ENCODE data around the gene CUL7.

Gene CUL7

GRCh38 chr6:43077981-43078511, 24.4 kb upstream of the CUL7 start:
- H3K4me3 ChIP-seq, result no peak overlapping the region
- DNase-seq (ENCODE audit: low spot score), result no peak

DNA sequence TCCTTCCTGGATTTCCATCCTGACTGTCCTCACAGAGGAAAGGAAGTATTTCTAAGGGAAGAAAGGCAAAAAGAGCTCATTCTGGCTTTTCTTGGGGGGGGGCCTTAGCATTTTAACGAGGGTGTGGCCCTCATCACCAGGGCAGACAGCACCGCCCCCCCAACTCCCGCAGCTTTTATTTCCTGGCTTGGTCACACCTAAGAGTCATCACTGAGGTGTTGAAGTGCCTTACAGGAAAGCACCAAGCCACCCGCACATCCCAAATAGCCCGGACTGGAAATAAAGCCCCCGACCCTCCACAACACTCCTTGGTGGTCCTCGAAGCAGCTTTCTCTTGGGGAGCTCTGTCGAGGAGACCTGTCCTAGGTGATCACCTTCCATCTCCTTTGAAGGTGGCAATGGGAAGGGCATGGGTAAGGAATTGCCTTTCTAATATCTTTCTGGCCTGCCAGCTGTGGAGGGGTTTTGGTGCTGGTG, 23.7 kb upstream of the CUL7 start:
- no peak overlapping the region for H3K27ac ChIP-seq
- H3K4me3 ChIP-seq, result peak overlapping the region; percentile 74
- no peak for DNase-seq (ENCODE audit: low spot score)
- TF ChIP-seq, protein P1, sequence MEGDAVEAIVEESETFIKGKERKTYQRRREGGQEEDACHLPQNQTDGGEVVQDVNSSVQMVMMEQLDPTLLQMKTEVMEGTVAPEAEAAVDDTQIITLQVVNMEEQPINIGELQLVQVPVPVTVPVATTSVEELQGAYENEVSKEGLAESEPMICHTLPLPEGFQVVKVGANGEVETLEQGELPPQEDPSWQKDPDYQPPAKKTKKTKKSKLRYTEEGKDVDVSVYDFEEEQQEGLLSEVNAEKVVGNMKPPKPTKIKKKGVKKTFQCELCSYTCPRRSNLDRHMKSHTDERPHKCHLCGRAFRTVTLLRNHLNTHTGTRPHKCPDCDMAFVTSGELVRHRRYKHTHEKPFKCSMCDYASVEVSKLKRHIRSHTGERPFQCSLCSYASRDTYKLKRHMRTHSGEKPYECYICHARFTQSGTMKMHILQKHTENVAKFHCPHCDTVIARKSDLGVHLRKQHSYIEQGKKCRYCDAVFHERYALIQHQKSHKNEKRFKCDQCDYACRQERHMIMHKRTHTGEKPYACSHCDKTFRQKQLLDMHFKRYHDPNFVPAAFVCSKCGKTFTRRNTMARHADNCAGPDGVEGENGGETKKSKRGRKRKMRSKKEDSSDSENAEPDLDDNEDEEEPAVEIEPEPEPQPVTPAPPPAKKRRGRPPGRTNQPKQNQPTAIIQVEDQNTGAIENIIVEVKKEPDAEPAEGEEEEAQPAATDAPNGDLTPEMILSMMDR (IDR thresholded peaks at IDR 0.05), result no peak

More at GRCh38 chr6:43077981-43078511, 24.4 kb upstream of the CUL7 start:
- TF ChIP-seq, protein P1 (IDR thresholded peaks at IDR 0.05), result no peak
- H3K27ac ChIP-seq, result no peak overlapping the region

GRCh38 chr6:43076464-43077332, 23.0 kb upstream of the CUL7 start:
- DNase-seq (ENCODE audit: low spot score), result no peak
- peak overlapping the region; percentile 74 for H3K4me3 ChIP-seq
- H3K27ac ChIP-seq, result no peak overlapping the region
- TF ChIP-seq, protein P1 (IDR thresholded peaks at IDR 0.05), result no peak

- DNase-seq (ENCODE audit: low spot score), result no peak
- TF ChIP-seq, protein P1 (IDR thresholded peaks at IDR 0.05), result no peak
- H3K27ac ChIP-seq, result no peak within 1 kb of the TSS
- peak within 1 kb of the TSS; percentile 74 for H3K4me3 ChIP-seq
Observed at GRCh38 chr6:43075670-43076463, 22.2 kb upstream of the CUL7 start, which contains the start of gene PTK7. TSS of gene PTK7 (plus strand) at chr6:43076314. CDS start at chr6:43076489, 175 bp downstream.

DNA sequence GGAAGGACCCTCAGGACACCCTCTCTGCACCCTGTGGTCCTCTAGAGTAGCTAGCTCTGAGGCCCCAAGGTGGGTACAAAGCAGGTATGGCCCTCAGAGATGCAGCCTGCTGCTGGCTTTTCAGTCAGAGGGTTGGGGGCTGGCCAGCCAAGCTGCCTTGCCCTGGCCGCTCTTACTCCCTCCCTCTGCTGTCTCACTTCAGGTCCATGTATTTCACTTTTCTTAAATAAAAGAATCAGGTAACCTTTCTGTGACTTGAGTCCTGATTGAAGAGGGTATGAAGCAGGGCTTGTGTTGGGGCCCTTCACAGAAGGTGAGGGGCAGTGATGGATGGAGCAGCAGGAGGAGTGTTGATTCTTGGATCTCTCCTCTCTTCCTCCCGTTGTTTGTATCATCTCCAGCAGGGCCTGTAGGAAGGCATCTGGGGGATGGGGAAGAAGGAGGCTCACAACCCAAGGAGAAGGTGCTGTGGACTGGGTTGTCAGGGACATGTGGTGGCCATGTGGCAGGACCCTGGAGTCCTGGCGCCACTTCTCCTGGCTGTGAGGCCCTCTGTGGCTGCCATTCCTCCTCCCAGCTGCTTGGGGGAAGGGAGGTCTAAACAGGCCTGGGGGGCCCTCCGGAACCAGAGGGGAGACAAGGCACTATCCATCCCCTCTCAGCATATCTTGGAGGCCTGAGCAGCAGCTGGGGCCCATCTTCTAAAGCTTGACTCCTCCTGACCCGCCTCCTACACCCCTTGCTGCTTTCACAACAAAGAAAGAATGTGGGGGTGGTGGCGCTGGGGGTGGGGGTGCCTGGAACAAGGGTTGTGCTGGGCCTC, 21.4 kb upstream of the CUL7 start:
- Histone ChIP-seq H3K27ac (no peak overlapping the region), H3K4me3 (no peak overlapping the region)
- TF ChIP-seq, protein P1 (IDR thresholded peaks at IDR 0.05), result no peak
- no peak for DNase-seq (ENCODE audit: low spot score)

- Histone ChIP-seq H3K27ac (no peak overlapping the region), H3K4me3 (no peak overlapping the region)
- DNase-seq (ENCODE audit: low spot score), result no peak
- TF ChIP-seq, protein P1 (IDR thresholded peaks at IDR 0.05), result no peak
Observed at GRCh38 chr6:43070028-43070632, 16.5 kb upstream of the CUL7 start.

Data from coronary artery (tissue), 2 donors.